NOMO-1 treated with dmso at 0.1 percent for 144 hours (cell line): ENCODE data around the gene HOXC10.
A peak's percentile ranks its signal among the peaks of the same experiment; 100 is the strongest.

ENCODE experiments used
- DNase-seq: peaks from one replicate; lab custom pipeline; 2025; ENCODE audit not compliant: unreplicated experiment; lab: John Stamatoyannopoulos, UW

The HOXC10 gene

GRCh38 chr12:54015018-54015931, 30.3 kb downstream of the HOXC10 start:
- DNase-seq, result no peak

GRCh38 chr12:54016051-54016450, 31.1 kb downstream of the HOXC10 start:
- no peak for DNase-seq

DNA sequence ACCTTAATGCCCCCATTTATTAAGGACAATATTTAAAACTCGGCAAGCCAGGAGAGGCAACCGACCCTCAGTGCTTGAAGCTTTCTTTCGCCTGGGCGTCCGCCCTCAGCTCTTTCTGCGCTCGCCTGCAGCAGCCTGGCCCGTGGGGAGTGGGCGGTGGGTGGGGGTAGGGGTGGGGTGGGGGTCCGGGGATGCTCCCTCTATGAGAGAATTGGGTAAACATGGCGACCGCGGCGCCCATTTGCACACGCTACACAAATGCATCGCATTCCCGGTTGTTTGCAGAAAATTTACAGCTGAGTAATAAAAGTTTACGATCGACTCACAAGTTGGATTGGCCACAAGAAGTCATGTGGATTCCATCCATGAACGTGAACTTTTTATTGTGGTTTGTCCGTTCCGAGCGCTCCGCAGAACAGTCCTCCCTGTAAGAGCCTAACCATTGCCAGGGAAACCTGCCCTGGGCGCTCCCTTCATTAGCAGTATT, 31.6 kb downstream of the HOXC10 start:
- no peak for DNase-seq

GRCh38 chr12:54017027-54017788, 32.3 kb downstream of the HOXC10 start:
- DNase-seq, result no peak

GRCh38 chr12:54017878-54018467, 33.0 kb downstream of the HOXC10 start:
- DNase-seq, result peak; percentile 76

- no peak for DNase-seq
These were observed 33.6 kb downstream of the HOXC10 start for GRCh38 chr12:54018468-54018984.

DNA sequence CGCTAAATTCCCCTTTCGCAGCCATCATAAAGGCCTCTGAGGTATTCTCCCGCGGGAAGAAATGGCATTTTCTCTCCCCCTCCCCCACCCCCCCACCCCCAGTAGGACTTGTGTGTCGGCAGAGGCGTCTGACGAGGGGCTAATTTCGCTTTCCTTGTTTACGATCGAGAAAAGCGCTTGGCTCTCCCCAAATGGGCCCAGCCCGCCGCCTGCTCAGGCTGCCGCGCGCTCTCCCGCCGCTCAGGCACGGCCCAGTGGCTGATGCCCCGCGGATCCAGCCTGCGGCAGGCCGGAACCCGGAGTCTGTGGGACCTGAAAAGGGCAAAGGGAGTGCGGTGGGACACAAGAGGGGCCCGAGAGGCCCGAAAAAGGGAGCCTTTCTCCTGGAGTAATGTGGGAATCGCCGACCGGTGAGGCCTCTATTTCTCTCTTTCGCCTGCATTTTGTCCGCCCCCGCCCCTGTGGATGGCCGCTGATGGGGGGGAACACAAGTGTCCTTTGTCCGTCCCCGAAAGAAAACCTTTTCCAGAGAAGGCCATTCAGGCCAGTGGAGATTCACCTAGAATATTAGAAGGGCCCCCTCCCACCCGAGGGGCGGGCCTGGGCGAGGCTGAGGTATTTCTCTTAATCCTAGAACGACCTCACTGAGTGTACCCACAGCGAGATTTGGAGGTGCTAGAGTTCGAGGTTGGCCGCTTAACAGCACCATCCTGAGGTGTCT, 34.3 kb downstream of the HOXC10 start:
- DNase-seq, result no peak

GRCh38 chr12:54019924-54020590, 35.1 kb downstream of the HOXC10 start:
- DNase-seq, result no peak

GRCh38 chr12:54020591-54021405, 35.9 kb downstream of the HOXC10 start:
- no peak for DNase-seq

GRCh38 chr12:54021432-54022013, 36.6 kb downstream of the HOXC10 start:
- DNase-seq, result no peak

DNA sequence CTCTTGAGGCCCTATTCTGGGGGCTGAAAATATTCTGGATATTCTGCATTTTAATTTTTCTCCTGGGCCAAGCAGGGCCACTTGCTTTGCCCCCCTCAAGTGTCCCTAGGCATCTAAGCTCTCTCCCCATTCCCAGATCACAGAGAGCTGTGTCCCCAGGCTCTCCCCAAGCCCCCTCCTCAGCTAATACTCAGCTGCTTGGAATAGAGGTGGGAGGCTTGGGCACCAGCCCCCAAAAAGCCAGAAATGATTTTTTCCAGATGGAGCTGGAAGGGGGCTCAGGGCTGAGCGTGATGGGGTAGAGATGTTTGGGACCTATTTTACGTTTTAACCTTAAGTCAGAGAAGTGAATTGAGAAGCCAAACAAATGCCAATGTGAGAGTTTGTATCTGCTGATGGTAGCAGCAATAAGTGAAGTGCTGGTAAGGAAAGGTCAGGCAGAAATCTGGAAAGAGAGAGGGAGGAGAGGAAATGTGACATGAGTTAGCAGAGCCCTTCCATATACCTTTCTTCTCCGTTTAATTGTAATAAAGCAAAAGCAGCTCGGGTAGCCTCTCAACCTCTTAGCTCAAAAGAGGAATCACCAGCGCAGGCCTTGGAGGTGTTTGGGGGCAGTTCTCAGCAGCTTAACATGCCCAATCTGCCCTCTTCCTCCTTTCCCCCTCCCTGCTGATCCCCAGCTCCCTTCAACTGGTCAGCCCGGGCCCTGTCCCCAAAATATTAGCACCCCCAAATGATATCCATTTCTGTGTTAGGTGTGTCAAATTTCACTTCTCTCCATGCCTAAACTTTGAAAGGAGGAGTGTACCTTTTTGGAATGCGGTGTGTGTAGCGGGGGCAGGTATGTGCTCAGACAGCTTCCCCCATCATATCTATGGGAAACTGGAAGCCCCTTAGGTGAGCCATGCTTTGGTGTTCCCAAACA, 38.3 kb downstream of the HOXC10 start:
- DNase-seq, result no peak

GRCh38 chr12:54024127-54024526, 39.2 kb downstream of the HOXC10 start:
- DNase-seq, result no peak

DNA sequence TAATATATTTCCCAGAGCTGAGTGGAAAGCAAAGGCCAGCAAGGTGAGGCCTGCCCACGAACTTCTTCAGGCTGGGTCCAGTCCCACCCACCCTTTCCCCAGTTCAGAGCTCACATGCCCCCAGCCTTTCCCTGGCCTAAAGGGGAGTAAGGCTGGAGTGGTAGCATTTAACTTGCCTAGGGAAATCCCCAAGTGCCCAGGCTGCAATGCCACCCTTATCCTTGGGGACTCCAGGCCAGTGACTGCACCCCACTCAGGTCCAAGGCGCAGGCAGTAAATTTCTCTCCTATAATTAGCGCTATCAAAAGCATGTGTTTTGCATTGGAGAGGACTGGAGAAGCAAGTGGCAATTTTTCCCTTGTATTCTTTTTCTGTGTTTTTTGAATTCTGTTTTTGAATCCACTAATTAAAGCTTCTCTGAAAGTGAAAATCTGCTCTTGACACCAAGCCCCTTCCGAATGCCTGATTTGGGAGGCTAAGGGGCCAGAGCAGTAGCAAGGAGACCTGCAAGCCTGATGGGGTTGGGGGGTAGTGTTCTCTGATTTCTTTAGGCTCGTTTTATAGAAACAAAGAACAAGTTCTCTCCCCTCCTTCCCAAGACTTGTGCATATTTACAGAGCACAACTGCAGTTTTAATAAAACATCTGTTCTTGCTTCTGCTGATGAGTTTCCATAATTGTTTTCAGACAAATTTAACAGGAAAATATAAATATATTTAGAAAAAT, 39.8 kb downstream of the HOXC10 start:
- DNase-seq, result no peak

GRCh38 chr12:54025499-54026405, 40.8 kb downstream of the HOXC10 start:
- DNase-seq, result no peak

- peak; percentile 57 for DNase-seq
These were observed 41.9 kb downstream of the HOXC10 start for GRCh38 chr12:54026640-54027441.
